SK-N-MC (cell line): ENCODE results near the gene LTBP4.

Experiments used
- EZH2 ChIP-seq: fragments of 200-600 bp; sonication (generic); IDR thresholded peaks from one replicate; pipeline ENCODE4 v1.6.1; 2017; ENCODE audit warnings: antibody characterized with exemption
- FOXP2 ChIP-seq: optimal IDR thresholded peaks from 2 replicates; pipeline ENCODE3; 2011; ENCODE audit warnings: mild to moderate bottlenecking, moderate library complexity; ENCODE audit not compliant: insufficient read depth; ENCODE audit errors: extremely low read length, control extremely low read depth
- POLR2AphosphoS5 ChIP-seq: IDR thresholded peaks from 2 replicates; pipeline ENCODE4 v1.6.1; 2012; ENCODE audit warnings: mild to moderate bottlenecking, low read depth, low read length, borderline replicate concordance

DNA sequence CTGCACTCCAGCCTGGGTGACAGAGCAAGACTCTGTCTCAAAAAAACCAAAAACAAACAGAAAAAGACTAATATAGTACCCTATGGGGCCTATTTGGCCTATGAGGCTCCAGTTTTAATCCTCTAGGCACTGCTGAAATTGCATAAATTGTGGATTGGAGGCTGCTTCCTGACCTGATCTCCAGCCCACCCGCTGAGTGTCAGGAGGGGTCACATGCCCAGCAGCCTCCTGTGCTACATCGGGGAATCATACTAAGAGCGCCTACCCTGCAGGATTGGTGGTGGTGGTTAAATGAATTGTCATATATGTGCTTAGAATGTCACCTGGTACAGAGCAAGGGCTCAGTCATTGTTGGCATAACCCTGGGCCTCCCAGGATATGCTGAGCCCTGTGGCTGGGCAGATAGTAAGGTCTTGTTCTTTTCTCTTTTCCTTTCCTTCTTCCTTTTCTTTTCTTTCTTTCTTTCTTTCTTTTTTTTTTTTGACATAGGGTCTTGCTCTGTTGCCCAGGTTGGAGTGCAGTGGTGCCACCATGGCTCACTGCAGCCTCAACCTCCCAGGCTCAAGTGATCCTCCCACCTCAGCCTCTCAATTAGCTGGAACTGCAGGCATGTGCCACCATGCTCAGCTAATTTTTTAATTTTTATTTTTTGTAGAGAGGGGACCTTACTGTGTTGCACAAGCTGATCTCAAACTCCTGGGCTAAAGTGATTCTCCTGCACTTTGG is 31.3 kb downstream of the LTBP4 start:
- no peak for TF ChIP-seq POLR2AphosphoS5
- TF ChIP-seq EZH2 = no peak
- TF ChIP-seq FOXP2 = no peak
